GM19035 (cell line): ENCODE data around the gene CALN1.

Experiments
- ATAC-seq: cut with Tn5 transposase; IDR thresholded peaks from one replicate; pipeline ENCODE4 v1.9.1; 2021; ENCODE audit not compliant: unreplicated experiment

The CALN1 gene

GRCh38 chr7:72326811-72327210 is 85.3 kb downstream of the CALN1 start:
- ATAC-seq = no peak

GRCh38 chr7:72326365-72326764 is 85.8 kb downstream of the CALN1 start:
- no peak for ATAC-seq

GRCh38 chr7:72325561-72325960 is 86.6 kb downstream of the CALN1 start:
- ATAC-seq = no peak

DNA sequence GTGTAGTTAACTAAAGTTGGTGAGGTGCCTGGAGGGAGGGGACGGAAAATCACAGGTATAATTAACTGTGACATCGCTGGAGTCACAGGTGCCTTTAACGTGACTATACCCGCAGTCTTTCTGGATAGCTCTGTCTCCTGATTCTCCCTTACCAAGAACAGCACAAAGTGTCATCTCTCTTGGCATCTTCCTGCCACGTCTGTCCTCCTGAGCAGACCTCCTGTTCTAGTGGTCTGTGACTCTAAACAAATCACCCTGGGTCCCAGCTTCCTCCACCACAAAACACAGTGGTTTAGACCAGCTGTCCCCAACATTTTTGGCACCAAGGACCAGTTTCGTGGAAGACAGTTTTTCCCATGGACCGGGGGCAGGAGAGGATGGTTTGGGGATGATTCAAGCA is 90.5 kb downstream of the CALN1 start:
- no peak for ATAC-seq

DNA sequence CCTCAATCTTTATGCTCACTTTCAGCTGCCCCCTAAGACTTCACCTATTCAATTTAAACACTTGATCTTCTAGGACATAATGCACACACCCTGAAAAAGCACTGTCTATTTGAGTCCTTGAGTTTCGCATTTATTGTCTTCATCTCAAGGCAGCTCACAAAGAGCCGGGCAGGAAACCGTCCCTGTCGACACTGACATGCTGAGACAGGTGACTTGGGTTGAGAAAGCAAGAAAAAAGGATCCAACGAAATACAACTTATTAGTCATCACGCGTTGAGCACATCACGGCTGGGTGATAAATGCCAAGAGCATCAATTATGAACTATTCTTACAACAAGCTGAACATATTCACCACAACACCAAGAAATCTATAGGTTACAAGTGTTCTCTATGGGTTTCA is 91.1 kb downstream of the CALN1 start:
- no peak for ATAC-seq

GRCh38 chr7:72317341-72317740 is 94.8 kb downstream of the CALN1 start:
- ATAC-seq = no peak

DNA sequence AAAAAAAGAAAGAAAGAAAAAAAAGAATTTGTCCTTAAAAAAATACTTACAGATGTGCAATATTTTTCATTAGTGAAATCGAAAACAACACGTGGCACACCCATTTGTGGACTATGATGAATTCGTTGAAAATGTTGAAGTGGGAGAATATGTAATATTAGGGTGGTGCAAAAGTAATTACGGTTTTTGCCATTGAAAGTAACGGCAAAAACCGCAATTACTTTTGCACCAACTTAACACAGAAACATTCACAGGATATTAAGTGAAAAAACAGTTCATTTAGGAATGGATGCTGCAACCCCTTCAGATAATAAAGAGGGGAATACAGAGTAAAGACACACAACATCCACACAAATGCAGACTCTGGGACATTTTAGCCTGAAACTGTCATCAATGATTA is 96.0 kb downstream of the CALN1 start:
- ATAC-seq = no peak

- no peak for ATAC-seq
Observed at GRCh38 chr7:72313906-72314305, 98.2 kb downstream of the CALN1 start.

- ATAC-seq = no peak
Observed at GRCh38 chr7:72310301-72310700, 101.8 kb downstream of the CALN1 start.

DNA sequence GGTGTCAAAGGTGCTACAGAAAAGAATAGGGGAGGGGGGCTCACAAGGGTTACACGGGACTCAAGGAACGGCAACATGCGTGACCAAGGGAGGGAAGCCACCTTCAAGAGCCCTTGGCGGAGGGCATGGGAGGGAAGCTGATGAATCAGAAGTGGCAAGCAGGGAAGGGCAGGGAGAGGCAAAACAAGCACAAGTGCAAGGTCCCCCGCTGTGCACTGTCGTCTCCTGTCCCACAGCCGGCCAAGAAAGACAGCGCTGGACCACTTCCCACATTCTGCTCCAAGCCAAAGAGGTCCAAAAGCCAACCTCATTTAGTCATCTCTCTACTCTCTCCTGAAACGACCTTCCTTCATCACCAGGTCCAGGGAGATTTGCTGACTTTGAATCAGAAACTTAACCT is 102.7 kb downstream of the CALN1 start:
- no peak for ATAC-seq

GRCh38 chr7:72308986-72309385 is 103.2 kb downstream of the CALN1 start:
- no peak for ATAC-seq

DNA sequence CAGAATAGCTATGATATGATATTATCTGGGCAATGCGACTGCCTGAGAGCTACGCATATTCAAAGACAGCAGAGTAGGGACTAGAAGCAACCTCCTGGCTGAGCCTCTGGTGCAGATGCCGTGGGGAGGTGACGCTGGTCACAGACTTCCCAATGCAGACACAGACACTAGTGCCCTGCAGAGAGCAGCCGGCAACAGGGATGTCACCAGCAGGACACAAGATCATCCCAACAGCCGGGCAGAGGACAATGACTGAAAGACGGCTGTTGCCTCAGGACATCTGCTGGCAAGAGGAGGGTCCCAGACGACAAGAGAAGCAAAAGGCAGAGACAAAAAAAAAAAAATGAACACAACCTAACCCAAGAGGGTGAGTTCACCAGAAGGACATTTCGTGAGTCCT is 104.6 kb downstream of the CALN1 start:
- ATAC-seq = no peak

GRCh38 chr7:72298912-72299311 is 113.2 kb downstream of the CALN1 start:
- no peak for ATAC-seq

DNA sequence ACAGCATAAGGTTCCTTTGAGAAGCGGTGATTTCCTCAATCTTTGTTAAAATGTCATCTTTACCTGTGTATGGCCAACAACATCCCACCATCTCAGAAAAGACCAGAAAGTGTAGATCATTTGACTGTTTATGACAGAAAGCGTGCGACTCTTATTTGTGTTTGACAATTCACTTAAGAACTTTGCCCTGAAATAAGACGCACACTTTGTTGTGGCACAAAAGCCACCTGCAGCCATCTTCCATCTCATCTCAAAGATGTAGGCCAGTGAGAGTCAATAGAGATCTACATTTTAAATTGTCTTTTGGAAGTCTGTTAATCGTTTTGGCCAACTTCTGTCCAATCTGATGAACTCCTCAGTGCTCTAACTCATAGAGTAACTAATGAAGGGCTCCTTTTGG is 114.0 kb downstream of the CALN1 start:
- ATAC-seq = no peak

GRCh38 chr7:72297636-72298035 is 114.5 kb downstream of the CALN1 start:
- ATAC-seq = no peak

DNA sequence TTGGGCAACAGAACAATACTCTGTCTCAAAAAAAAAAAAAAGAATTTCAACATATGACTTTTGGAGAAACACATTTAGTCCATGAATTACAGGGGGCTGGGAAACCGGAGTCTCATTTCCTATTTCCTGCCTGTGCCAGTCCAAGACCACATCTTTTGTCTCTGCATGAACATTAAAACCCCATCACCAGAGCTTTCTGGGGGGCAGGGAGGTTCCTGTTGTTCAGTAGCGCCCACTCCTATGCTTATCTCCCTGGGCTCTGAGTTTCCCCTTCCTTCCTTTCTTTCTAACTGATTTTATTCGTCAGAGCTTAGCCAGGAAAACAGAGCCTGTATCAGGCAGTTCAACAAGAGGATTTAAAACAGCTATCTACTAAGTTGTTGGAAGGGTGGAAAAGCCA is 119.3 kb downstream of the CALN1 start:
- ATAC-seq = no peak

- no peak for ATAC-seq
Observed at GRCh38 chr7:72292118-72292517, 120.0 kb downstream of the CALN1 start.

- ATAC-seq = no peak
Observed at GRCh38 chr7:72286519-72286918, 125.6 kb downstream of the CALN1 start.

- ATAC-seq = no peak
Observed at GRCh38 chr7:72283309-72283708, 128.8 kb downstream of the CALN1 start.

DNA sequence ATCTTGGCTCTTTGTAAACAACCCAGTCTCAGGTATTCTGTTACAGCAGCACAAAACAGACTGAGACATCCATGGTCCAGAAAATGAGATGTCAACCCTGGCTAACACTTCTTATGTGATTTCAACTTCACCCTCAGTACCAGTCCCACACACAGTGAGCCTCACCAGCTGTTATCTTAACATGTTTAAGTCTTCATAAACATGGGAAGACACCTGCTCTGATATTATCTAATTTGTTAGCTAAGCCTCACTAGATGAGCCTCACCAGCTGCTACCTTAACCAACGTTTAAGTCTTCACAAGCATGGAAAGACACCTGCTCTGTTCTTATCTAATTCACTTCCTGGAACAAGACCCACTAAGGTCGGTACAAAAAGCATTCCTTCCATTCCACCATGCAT is 130.8 kb downstream of the CALN1 start:
- no peak for ATAC-seq

DNA sequence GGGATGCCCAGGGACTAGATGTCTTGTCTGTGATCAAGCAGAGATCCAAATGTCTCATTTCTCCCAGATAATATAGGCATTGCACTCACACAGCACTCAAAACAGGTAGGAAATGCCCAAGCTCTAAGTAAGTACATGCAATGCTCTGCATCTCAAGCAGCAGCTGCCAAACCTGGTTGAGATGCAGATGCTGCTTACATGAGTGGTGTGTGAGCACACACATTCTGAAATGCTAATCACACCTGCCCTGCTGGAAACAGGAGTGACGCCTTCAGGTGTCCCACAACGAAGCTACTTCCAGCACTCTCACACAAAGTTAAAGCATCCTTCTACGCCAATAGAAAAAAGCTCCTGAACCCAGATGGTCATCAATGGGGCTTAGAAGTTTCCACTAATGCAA is 132.9 kb downstream of the CALN1 start:
- ATAC-seq = no peak

DNA sequence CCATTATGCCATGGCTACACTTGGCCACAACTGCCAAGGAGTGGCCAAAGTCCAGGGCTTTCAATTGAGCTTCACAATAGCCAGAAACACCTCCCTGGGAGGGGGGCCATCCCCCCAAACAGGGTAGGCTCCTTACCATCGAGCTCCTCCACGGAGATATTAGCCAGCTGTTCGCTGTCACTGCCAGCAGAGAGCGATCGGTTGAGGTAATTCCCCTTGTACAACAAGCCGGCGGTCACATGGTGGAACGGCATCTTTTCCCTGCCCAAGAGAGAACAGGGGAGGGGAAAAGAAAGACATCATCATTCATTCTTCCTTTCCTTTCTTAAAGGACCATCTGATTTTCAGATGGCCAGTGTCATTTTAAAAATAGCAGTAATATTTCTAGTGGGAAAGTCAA is 133.6 kb downstream of the CALN1 start:
- no peak for ATAC-seq

- ATAC-seq = no peak
Observed at GRCh38 chr7:72275382-72276070, 136.6 kb downstream of the CALN1 start.
